Measurements from ENCODE around the gene LRRC4B.

LRRC4B gene

DNA sequence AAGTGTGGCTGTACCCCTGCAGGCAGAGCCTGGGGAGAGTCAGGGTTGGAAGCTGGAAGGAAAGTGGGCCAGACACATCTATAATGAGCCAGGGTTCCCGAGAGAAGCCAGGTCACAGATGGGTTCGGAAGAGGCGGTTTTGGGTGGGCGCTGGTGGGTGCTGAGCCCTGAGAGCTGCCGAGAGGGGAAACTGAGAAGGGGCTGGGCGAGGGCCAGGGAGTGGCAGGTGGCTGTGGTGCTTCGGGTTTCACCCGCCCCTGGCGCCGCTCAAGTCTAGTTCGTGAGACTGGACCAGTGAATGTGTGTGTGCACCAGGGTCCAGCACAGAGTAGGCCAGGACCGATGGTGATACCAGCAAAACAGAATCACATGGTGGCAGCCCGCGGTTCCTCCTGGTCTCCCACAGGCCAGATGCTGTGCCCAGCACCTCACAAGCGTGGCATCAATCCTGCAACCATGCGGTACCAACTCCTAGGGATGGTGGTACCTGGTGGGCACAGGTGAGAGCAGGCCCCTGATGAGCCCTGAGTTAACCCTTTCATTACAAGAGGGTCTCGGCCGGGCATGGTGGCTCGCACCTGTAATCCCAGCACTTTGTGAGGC is 1.8 kb upstream of the LRRC4B start:
- DNase-seq, result no peak

DNA sequence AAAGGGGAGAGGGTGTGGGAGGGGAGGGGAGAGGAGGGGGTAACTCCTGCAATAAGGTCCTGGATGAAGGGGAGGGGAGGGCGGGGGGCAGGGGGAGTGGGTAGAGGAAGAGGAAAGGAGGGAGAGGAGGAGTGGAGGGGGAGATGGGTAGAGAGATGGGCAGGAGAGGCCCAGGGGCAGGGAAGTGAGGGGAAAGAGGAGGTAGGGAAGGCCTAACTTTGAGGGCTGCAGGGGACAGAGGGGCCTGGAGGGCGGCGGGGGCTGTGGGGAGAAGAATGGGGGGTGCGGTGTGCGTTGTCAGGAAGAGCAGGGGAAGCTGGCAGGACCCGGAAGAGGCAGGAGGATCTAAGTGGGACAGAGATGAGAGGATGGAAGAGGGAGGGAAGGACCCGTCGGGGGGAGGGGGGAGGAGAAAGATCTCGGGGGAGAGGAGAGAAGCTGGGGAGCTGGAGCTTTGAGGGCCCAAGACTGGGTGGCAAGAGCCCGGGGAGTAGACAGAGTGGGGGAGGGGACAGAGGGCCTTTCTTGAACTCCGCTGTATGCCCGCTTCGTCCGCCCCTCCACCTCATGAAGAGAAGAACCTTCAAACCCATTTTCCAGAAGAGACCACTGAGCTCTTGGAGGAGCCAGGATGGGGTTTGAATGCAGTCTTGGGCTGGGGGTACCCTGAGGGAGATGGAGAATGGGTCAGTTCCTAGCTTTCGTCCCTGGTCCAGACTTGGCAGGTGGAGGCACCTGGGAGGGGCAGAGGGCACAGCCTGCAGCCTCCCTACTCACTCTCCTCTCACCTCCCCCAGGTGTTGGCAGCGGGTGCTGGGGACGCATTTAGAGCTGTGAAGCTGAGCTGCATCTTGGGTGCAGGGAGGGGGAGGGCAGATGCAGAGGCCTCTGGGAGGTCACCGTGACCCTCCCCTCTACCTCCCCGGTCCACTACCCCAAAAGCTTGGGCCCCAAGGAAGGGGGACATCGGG is 778 bp upstream of the LRRC4B start:
- DNase-seq, result no peak

DNA sequence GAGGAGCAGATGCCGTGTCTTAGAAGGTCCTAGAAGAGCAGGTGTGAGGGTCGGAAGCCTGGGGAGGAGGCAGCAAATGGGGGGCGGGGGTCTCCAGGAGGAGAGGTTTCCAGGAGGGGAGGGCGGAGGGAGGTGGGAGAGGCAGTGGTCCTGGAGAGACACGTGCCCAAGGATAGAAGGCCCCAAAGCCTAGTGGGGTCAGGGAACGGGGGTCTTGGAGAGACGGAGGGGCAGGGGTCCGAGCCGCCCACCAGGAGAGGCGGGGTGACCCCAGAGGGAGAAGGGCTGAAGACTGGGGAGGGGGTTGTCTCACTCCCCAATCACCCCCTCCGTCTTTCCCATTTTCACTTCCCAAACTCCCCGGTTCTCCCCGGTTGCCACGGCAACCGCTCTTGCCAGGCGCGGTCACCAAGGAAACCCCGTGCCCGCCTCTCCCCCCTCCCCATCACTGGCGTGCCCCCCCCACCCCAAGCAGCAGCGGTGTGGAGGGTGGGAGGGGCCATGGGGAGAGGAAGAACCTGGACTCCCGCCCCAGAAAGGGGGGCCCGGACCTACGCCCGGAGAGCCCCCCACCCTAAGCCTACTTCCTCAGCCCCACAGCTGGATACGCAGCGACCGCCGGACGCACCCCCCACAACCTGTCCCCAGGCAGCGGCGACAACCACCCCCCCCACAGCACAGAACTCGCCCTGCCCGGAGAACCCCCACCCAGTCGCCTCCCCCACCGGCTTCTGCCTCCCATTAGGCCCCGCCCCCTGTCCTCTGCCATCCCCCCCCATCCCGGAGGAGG is 988 bp downstream of the LRRC4B start:
- DNase-seq, result no peak

DNA sequence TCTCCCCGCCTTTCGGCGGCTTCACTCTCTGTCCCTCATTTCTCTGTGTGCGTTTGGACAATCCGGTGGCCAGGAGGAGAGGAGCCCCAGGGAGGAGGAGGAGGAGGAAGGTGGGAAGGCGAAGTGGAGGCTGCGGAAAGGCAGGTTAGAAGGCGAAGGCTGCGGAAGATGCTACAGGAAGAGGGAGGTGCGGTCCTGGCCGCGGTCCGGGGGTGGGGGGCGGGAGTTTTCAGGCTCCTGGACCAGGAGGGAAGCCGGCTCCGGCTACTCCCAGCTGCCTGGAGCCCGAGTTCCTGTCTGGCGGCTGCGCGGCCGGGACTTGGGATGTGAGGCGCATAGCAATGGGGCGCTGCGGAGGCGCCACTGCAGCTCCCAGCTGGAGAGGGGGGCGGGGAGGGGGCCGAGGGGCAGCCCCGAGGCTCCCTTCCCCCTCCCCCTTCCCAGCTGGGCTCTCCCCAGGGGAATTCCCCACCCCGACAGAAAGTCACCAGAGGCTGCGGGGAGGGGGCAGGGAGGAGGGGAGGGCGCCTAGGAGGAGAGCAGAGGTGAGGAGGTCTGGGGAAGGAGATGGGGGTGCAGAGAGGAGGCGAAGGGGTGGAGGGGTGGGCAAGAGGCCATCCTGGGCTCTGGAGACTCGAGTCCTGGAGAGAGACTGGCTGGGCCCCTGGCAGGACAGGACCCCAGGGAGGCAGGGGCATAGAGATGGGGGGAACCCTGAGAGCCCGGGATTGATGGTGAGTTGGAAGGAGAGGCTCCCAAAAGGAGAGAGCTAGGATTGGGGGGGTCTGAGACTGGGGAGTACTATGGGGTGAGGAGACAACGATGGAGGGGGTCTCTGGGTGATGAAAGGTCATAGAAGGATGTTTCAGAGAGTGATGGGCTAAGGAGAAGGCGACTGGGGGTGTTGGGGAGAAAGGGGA is 2.0 kb downstream of the LRRC4B start:
- no peak for DNase-seq

DNA sequence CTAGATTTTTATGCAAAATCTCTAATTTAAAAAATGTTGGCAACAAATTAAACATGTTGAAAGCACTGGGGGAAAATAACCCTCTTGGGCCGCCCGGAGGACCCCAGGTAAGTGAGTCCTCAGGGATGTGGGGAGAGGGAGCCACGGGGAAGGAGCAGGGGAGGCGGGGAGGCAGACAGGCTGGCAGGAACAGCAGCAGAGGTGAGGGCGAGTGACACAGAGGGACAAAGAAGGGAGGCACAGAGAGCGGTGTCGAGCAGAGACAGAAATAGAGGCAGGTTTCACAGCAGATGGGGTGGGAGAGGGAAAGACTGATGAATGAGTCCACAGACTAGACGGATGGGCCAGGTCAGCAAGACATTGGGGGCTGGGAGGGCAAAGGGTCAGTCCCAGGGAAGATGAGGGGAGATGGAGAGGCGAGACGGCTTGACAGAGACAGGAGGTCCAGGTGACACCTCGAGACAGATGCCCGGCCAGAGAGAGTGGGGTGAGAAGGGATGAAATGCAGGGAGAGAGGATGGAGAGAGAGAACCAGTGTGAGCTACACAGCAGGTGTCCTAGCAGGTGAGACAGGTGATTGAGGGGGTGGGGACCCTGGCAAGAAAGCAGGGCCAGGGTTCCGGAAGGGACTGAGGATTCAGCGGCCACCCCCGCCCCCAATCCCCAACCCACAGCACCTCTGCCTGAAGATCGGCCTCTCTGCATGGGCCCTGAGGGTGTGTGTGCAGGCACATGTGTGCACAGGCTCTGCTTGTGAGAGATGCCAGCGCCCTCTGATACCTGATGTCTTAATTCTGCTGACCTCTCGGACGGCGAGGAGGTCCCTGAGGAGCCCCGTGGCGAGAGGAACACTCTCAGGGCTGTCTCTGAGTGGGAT is 3.8 kb downstream of the LRRC4B start:
- no peak for DNase-seq

DNA sequence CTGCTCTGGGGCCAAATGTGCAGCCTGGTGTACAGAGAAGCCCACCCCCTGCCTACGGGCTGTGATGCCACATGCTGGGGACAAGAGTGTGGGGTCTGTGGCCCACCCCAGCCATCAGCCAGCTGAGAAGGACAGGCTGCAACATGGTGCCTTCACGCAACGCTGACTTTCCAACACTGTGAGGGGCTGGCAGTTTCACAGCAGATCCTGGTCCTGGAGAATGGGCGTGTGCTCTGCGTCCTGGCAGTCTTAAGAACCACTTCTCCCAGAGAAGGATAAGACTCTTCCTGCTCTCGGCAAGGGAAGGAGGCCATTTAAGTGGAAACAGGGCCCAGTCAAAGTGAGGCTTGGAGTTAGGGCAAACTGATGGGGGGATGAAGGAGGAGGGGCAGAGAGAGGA is 4.6 kb downstream of the LRRC4B start:
- no peak for DNase-seq

DNA sequence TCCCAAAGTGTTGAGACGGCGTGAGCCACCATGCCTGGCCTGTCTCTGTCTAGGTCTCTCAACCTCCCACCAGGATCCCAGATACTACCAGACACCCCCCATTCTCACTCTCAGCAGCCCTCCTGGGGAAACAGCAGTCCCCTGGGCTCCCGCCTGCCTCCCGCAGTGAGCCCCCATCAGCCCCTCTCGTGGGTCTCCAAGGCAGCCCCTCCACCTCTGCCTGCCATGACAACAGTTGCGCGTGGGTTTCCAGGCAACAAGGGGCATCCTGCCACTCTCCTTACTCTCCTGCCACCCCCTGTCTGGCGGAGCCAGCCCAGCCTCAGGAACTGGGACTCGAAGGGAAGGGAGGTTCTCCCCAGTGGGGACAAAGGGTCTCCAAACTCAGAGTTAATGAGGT is 5.2 kb downstream of the LRRC4B start:
- no peak for DNase-seq

DNA sequence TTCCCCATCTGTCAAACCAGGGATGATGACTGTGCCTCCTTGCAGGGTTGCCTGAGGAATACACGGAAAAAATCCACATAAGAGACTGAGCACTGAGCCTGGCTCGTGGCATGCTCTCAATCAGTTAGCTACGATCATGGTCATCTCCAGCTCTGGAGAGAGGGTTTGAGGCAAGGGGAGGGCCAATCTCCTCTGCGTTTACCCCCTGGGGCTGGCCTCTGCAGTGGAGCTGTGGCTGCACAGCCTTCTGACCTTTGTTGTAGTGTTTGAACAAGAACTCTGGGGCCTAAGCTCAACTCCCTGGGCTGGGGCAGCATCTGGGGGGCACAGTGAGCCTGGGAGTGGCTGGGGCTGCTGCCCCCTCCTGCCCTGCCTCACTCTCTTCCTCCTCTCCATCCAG is 5.9 kb downstream of the LRRC4B start:
- no peak for DNase-seq

DNA sequence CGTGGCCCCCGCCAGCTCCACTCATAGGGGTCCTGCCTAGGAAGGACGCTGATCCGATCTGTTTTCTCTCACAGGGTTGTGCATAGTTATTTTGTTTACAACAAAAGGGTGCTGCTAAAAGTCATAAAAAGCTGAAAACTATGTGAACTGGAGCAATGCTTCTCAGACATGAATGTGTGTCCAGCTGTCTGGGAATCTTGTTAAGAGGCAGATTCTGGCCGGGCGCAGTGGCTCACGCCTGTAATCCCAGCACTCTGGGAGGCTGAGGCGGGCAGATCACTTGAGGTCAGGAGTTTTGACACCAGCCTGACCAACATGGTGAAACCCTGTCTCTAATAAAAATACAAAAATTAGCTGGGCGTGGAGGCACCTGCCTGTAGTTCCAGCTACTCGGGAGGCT is 8.6 kb downstream of the LRRC4B start:
- no peak for DNase-seq

DNA sequence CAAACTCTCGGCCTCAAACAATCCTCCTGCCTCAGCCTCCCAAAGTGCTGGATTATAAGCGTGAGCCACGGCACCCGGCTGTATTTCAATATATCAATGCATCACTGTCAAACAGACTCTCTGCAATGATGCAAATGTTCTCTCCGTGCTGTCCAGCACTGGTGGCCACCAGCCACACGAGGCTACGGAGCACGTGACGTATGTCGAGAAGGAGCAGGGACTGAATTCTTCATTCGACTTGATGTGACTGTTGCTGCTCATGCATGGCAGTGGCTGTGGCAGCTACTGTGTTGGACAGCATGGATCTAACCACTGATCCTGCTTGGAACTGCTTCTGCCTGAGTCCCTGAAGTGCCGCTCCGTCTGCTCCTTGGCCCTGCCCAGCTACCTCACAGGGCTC is 9.8 kb downstream of the LRRC4B start:
- DNase-seq, result no peak

DNA sequence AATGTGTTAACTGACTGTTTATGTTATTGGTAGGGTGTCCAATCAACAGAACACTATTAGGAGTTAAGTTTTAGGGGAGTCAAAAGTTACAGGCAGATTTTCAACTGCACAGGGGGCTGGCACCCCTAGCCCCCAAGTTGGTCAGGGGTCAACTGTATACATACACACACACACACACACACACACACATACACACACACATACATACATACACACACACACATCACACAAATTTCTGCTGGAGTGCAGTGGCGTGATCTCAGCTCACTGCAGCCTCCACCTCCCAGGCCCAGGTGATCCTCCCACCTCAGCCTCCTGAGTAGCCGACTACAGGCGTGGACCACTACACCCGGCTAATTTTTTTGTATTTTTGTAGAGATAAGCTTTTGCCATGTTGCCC is 10.2 kb downstream of the LRRC4B start:
- DNase-seq, result no peak

DNA sequence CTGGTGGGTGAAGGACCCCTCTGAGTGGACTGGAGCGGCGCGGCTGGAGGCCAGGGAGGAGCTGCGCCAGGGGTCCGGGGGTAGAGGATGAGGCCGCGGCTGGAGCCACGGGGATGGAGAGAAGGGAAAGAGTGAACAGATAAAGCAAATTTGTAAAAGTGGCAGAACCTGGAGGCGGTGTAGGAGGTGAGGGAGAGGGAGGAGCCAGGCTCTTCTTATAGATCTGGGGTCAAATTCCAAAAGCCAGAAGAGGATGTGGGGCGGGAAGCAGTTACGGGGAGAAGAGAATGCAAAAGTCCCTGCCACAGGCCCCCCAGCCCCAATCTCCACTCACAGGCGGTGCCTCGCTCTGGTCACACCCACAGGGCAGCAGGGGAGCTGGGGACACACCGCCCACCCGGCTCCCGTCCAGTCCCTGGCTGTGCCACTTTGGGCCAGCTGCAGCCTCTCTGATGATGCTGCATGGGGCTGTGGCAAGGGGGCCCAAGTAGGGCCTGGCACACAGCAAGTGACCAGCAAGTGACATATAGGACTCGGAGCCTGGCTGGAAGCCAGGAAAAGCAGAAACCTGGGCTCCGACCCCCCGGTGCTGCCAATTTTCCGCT is 11.1 kb downstream of the LRRC4B start:
- no peak for DNase-seq

DNA sequence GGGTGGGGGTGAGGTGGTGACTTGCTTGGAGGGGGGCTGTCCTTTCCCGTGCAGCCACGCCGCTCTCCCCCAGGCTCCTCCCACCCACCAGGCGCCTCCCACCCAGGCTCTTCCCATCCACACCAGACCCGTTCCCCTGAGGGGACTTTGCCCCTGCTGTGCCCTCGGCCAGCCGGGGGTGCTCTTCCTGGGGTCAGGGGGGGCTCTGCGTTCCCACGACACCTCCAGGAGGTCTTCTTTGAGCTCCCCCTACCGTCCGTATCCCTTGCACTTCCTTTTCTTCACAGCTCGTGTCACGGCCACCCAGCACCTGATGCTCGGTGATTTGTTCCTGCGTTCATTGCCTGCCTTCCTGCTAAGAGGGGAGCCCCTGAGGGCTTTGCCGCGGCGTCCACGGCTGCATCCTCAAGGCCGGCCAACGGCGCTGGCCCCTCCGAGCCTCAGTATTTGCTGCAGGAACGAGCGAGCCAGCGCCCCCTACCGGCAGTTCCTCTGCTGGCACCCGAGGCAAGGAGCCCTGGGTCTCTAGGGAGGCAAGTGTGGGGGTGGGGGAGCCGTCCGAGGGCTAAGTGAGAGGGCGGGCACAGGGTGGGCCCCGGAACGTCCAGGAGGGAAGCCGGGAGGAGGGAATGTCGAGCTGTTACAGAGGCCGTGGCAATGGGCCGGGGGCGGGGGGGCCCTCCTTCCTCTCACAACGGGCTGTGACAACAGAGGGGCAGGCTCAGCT is 11.8 kb downstream of the LRRC4B start:
- DNase-seq, result peak; percentile 43

DNA sequence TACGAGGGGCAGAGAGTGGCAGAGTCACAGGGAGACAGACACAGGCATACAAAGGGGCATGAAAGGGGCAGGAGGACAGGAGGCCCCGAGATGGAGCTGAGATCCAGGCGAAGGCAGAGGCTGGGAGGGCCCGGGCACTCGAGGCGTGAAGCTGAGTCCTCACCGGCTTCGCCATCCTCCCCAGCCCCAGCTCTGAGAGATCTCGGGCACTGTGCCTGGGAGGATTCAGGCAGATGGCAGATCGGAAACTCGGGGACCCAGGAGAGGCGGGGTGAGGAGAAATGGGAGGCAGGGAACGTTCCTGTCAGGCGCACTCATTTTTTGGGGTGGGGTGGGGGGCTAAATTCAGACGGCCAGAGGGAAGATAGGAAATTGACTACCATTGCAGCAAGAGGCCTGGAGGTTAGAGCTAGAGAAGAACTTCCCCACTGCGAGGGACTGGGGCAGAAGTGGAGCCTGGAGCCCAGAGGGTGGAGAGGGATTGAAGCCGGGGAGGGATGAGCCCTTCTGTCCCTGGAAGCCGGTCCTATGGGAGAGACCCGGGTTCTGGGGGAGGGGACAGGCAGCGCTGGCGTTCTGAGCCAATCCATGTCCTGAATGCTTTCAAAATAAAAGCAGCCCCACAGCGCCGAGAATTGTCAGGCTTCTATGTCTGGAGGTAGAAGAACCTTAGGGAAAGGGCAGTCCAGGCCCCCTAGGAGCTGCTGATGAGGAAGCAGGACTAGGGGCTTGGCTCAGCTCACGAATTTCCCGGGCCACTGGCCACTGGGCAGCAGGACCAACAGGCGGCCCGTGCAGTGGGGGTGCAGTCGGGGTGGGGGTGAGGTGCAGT is 12.6 kb downstream of the LRRC4B start:
- no peak for DNase-seq

DNA sequence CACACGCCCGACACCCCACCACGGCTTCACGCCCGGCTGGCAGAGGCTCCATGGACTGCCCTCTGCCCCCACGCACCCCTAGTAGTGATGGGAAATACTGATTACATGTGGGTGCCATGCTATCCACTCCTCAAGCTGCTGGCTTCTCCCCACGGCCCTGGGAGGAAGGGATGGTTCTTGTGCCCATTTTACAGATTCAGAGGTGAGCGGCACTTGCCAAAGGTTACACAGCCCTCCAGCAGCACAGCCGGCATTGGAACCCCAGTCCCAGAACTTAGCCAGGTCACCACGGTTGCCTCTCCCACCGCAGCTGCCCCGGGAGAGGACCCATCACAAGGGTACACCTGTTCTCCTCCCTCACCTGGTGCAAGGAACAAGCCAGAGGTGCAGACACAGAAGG is 13.2 kb downstream of the LRRC4B start:
- DNase-seq, result no peak

DNA sequence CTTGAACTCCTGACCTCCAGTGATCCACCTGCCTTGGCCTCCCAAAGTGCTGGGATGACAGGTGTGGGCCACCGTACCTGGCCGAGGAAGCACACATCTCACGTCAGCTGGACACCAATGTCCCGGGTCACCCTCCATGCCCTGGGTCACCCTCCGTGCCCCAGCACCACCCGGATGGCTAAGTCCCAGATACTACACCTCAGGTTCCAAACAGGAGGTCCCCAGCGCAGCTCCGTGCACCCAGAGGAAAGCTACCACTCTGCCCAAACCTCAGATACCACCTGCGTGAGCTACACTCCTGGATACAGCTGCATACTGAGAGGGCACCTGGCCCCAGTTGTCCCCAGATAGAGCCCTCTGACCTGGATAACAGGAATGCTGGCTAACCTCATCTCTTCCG is 14.0 kb downstream of the LRRC4B start:
- DNase-seq, result no peak

DNA sequence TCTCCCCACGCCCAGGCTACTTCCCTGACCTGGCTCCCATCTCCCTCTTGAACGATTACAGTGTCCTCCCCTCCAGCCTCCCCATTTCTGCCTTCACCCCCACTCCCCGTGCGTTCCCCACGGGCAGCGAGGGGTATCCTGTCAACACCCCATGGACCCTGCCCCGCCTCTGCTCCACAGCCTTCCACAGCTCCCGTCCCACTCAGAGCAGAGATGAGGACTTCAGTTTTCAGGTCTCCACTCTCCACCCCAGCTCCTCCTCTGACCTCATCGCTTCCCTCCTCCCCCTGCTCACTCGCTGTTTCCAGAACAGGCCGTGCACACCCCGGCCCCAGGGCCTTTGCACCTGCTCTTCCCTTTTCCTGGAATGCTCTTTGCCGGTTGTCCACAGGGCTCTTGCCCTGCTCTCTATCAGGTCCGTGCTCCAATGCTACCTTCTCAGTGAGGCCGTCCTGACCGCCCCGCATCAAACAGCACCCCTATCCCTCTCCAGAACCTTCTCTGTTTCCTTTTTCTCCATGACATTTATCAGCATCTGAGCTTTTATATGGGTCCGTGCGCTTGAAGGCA is 15.0 kb downstream of the LRRC4B start:
- DNase-seq, result no peak

DNA sequence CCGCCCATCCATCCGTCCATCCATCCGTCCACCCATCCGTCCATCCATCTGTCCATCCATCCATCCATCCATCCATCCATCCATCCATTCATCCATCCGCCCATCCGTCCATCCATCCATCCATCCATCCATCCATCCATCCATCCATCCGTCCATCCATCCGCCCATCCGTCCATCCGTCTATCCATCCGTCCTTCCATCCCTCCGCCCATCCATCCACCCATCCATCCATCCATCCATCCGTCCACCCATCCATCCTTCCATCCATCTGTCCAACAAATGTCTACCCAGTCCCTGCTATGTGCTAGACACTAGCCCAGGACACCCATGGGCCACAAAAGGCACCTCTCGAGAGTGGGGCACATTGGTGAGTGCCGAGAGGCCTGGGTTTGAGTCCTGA is 15.7 kb downstream of the LRRC4B start:
- no peak for DNase-seq

DNA sequence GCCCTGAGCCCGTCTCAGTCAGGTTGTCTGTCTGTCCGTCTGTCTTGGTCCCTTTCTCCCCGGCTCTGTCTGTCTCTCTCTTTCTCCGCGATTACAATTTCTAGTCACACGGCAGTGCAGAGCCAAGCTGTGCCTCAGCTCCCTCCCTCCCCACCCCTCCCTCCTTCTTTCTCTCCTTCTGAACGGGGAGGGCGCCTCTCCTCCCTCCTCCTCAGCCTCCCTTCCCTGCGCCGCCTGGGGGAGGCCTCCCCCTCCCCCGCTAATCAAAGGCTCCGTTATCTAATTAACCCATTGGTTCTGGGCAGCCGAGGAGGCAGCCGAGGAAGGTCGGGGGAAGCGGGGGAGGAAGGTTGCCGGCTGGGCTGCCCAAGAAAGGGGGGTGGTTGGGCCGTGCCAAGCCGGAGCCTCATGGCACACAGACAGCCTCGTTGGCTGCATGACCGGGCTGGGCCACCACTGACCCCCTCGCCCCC is 16.5 kb downstream of the LRRC4B start:
- DNase-seq, result no peak
